AG04450 (cell line): ENCODE measurements around the gene CUL3. TPM values are rescaled to one million over a fixed set of nuclear protein-coding genes. Genes with fewer than 3 reads are reported as not detected.

Source experiments
- CTCF ChIA-PET: fragments of 300-600, 350-600 bp; formaldehyde crosslinking; extraction: SDS; loops from one replicate; lab custom pipeline; 2022; ENCODE audit warnings: antibody characterized with exemption, inconsistent platforms; lab: Charles Lee
- POLR2A ChIA-PET: fragments of 350-600 bp; formaldehyde crosslinking; extraction: SDS; loops from one replicate; lab custom pipeline; 2021; ENCODE audit warnings: antibody characterized with exemption, inconsistent platforms; lab: Yijun Ruan, JAX
- DNase-seq: peaks from one replicate; pipeline ENCODE4 v3.0.0-alpha.2; 2011; ENCODE audit warnings: low read depth, low spot score
- H3K27ac ChIP-seq: one replicate; pipeline ENCODE4 v1.5.1; 2012; ENCODE audit warnings: low read depth, low read length, control low read depth
- H3K27me3 ChIP-seq: one replicate; pipeline ENCODE4 v1.6.0; 2012; ENCODE audit warnings: low read length; ENCODE audit not compliant: control insufficient read depth, insufficient read depth
- H3K4me3 ChIP-seq: 2 replicates; pipeline ENCODE4 v1.5.1; 2011; ENCODE audit warnings: mild to moderate bottlenecking, low read depth, low read length, control low read depth
- H3K9me3 ChIP-seq: 2 replicates; pipeline ENCODE4 v1.5.1; 2012; ENCODE audit warnings: low read length; ENCODE audit not compliant: control insufficient read depth, insufficient read depth
- CTCF ChIP-seq: IDR thresholded peaks from 2 replicates; pipeline ENCODE4 v1.5.1; 2011; ENCODE audit warnings: low read depth, low read length, control low read depth, inconsistent platforms
- polyA minus RNA-seq: library from RNA; depleted of rRNA, polyadenylated mRNA; stranded (reverse); fragments of >200 nt; gene quantifications from 2 replicates; pipeline ENCODE4 v1.2.3, GENCODE V29; 2011; rRNA and poly(A)+ RNA removed
- polyA plus RNA-seq: library from polyadenylated mRNA; depleted of rRNA; stranded (reverse); fragments of >200 nt; gene quantifications from 2 replicates; pipeline ENCODE4 v1.2.3, GENCODE V29; 2011; rRNA removed

CUL3 gene
- polyA plus RNA-seq: 55.2 and 57.3 TPM in 2 replicates
- 62.4 and 82.2 TPM in 2 replicates for polyA minus RNA-seq

DNA sequence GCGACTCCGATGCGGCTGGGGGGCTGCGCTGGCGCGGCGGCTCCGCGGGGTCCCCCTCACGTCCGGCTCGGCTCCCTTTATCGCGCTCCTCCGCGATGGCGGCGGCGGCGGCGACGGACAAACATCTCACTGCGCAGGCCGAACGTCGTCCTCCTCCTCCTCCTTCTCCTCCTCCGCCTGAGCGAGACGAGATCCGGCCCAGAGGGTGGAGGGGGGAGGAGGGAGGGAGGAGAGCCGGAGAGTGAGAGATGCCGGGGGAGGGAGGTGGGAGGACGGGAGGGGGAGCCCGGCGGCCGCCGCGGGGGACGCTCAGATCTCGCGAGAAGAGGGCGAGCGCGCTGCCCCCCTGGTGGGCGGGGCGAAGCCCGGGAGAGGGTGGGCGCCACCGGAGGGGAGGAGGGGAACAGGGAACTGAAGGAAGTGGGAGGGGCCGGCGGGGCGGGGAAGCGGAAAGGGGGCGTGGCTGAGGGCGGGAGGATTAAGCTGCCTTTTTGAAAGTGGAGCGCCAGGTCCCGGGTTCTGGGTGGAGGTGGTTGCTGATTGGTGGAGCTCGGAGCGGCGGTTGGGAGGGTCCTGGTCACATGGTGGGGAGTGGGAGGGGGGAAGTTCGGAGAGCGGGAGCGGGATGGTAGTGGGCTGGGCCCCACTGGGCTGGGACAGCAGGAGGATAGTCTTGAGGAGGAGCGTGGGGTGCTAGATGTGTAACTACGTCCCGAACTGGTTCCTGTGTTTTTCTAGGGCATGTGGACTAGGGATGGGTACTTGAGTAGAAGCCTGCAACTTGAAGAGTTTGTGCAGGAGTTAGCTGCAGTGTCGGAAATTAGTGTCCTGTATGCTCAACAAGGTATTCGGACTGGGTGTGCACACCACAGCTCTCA lies at the start of gene CUL3:
Gene CUL3 (minus strand): TSS at position 153 of the 878 bp plus-strand sequence. CDS start 354 bp downstream, outside the sequence.
- no peaks in the 10 kb centered on the region for H3K9me3 ChIP-seq

GRCh38 chr2:224630659-224631550 lies 45.7 kb upstream of the CUL3 start:
- POLR2A ChIA-PET: interaction anchor here (0.6 kb wide), 1 partner anchor 429 kb away, joined by 3 read pairs; no protein-coding TSS in a partner anchor
- Histone ChIP-seq H3K4me3 (no peak overlapping the region), H3K9me3 (no peaks in the 10 kb centered on the region), H3K27me3 (no peaks in the 10 kb centered on the region), H3K27ac (no peak overlapping the region)
- no peak for DNase-seq
- TF ChIP-seq CTCF: no peak
- CTCF ChIA-PET: interaction anchor here (0.6 to 1.4 kb wide), 2 partner anchors 289 to 661 kb away, joined by 3 read pairs; no protein-coding TSS in a partner anchor

More for the DNA sequence above, at the start of gene CUL3:
- ChIA-PET POLR2A (interaction anchor here (0.9 to 1.3 kb wide), 4 partner anchors 65 to 143 kb away, joined by 3 to 4 read pairs (median 4); no protein-coding TSS in a partner anchor), CTCF (interaction anchor here (0.9 to 2.9 kb wide), 3 partner anchors 65 to 591 kb away, joined by 3 to 11 read pairs (median 3); no protein-coding TSS in a partner anchor)
- H3K27me3 ChIP-seq: no peaks in the 10 kb centered on the region
- no peak for TF ChIP-seq CTCF
- DNase-seq: peak; percentile 96
- peak within 1 kb of the TSS; percentile 91 for H3K4me3 ChIP-seq
- peak within 1 kb of the TSS; percentile 57 for H3K27ac ChIP-seq

- POLR2A ChIA-PET: no interaction called here
- no peak for TF ChIP-seq CTCF
- H3K27me3 ChIP-seq: no peaks in the 10 kb centered on the region
- no peak overlapping the region for H3K4me3 ChIP-seq
- CTCF ChIA-PET: no interaction called here
- no peaks in the 10 kb centered on the region for H3K9me3 ChIP-seq
- DNase-seq: no peak
- no peak overlapping the region for H3K27ac ChIP-seq
Observed at GRCh38 chr2:224628416-224628815, 43.3 kb upstream of the CUL3 start.

- POLR2A ChIA-PET: no interaction called here
- no peaks in the 10 kb centered on the region for H3K27me3 ChIP-seq
- H3K27ac ChIP-seq: no peak overlapping the region
- CTCF ChIA-PET: no interaction called here
- no peak for TF ChIP-seq CTCF
- no peak overlapping the region for H3K4me3 ChIP-seq
- no peaks in the 10 kb centered on the region for H3K9me3 ChIP-seq
- no peak for DNase-seq
Observed at GRCh38 chr2:224626735-224627134, 41.6 kb upstream of the CUL3 start.
